GM19023 (cell line): ENCODE results near the gene STAT1.
A peak's percentile ranks its signal among the peaks of the same experiment; 100 is the strongest.

ENCODE experiments used
- ATAC-seq: cut with Tn5 transposase; IDR thresholded peaks from one replicate; pipeline ENCODE4 v1.9.1; 2021; ENCODE audit warnings: mild to moderate bottlenecking, moderate library complexity; ENCODE audit not compliant: unreplicated experiment

The STAT1 gene

DNA sequence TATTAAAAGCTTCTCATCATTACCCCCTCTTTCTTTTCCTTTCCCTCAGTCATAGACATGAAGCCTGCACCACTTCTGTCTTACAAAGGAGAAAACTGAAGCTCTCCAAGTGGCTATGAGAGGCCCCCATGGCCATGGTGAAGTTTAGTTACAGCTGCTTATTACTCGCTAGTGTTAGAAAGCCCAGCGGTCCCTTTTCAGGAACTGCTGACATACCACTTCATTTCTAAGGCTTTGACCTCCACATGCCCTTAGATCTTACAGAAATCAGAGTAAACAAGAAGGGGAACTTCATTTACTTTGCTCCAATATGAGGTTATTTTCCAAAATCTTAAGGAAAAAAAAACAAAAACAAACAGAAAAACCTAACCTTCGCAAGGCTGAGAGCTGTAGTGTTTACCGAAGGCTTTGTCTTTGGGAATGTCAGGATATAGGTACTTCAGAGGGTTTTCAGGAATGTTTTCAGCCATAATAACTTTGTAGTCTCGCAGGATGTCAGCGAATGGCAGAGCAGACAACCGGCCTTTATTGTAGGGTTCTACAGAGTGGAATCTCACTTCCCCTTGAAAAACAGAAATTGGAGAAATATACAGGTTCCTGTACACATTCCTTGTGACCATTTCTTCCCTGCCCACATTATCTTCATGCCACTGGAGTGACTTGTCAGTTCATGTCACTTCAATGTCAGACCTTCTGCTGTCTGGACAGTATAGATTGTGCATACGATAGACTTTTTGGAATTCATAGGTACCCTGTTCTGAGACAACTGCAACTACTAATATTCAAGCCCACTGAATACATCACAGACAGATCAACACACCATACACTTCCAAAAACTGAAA lies 18.8 kb upstream of the STAT1 start:
- no peak for ATAC-seq

DNA sequence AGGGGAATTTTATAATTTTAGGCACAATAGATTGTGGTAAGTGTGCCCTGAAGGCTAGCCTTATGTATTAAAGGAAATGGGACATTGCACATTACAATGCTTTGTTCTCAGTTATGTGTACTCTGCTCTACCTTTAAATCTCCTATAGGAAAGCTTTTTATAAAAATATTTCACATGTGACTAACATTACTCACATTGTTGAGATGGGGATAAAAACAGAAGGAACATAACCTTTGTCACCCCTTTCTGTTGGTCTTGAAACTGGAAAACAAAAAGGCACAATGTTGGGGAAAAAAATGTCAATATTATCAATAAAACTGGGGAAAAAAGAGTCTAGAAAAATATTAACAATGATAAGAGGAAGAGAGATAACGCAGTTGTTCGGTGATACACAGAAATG lies 17.3 kb upstream of the STAT1 start:
- ATAC-seq = no peak

DNA sequence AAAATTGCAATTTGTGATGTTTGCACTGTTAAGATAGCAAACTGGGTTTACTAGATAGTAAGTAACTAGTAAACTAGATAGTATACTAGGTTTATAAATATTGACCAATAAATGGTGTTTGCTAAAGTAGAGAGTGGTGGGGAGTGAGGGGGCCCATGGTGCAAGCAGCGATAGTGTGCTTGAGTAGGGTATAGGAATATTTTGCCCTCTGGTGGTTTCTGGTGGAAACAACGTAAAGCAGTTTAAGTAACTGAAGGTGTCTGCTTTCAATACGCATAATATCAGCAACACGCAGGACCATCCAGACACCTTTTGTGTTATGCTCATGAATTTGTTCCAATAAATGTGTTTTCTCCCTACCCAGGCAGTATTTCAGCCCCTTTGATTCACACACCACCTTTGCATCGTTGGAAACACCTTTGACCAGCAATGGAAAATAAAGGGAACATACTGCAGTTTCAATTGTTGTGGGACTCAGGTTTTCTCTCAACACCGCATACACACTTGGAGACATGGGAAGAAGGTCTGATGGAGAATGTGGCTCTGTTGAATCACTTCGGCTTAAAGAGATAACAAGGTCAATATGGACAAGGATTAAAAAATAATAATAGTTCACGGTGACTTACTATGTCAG lies 16.7 kb upstream of the STAT1 start:
- ATAC-seq = peak; percentile 90

DNA sequence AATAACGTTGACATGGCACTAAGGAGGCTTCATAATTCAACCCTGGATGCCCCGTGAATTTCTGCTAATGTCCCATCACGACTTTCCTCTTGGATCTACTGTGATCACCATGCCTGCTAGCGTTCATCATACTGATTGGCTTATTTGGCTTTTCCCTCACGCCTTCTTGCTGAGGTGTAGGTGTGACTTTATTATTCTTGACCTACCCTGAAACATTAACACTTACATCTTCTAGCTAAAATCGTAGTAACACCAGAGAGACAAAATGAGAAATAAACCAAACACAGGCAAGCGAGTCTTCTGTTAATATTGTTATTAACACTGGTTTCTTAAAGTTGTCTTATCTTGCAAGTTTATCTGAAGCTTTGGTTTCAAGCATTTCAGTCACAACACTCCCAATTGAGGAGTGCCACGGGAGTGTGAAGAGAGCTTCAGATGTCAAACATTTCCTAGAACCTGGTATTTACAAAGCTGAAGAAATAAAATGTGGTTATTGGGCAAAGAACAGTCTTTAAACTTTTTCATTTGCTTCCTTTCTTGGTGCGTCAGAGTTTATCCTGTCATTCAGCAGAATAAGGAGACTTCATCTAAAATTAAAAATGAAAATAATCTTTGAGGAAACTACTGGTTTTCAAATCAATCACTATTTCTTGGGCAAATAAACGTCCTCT lies 15.4 kb upstream of the STAT1 start:
- ATAC-seq = no peak

DNA sequence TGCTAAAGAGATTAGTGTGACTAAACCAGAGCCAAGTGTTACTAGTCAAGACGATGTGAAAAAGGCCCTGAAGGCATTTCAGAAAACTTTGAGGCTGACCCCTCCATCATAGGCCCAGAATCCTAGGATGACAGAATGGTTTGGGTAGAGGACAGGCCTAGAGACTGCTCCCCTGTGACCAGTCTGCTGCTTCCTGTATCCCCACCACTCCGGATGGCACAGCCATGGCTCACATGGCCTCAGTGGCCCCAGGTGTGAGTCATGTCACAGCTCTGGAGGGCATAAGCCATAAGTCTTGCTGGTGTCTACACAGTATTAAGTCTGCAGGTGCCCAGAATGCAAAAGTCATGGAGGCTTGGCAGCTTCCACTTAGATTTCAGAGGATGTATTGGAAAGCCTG lies 12.4 kb upstream of the STAT1 start:
- no peak for ATAC-seq

DNA sequence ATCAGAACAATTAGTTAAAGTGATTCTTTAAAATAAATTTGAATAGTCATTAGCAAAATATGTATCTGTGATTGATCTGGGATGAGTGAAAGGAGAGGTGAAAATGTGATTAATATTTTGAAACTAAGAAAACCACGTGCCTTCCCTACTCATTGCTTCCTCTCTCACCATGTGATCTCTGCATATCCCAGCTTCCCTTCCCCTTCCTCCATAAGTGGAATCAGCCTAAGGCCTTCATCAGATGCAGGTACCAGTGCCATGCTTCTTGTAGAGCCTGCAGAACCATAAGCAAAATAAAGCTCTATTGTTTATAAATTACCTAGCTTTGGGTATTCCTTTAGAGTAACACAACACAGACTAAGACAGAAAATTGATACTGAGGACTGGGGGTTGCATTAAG lies 11.2 kb upstream of the STAT1 start:
- ATAC-seq = no peak

DNA sequence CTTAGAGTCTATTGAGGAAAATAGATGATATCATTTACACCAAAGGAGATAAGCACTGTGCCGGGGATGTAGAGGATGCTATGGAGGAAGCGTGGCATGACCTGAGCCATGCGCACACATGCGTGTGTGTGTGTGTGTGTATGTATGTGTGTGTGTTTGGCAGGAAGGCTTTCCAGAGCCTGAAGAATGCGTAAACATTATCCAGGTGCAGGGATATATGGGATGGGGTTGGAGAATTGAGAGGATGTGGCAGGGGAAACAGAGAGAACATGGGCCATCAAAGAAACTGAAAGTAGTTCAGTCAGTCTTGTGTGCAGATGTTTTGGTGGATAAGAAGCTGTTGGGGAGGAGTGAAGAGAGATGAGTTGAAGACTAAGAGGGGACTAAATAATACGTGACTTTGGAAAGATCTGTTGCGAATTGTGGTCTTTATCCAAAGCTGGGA lies 9.3 kb upstream of the STAT1 start:
- no peak for ATAC-seq

DNA sequence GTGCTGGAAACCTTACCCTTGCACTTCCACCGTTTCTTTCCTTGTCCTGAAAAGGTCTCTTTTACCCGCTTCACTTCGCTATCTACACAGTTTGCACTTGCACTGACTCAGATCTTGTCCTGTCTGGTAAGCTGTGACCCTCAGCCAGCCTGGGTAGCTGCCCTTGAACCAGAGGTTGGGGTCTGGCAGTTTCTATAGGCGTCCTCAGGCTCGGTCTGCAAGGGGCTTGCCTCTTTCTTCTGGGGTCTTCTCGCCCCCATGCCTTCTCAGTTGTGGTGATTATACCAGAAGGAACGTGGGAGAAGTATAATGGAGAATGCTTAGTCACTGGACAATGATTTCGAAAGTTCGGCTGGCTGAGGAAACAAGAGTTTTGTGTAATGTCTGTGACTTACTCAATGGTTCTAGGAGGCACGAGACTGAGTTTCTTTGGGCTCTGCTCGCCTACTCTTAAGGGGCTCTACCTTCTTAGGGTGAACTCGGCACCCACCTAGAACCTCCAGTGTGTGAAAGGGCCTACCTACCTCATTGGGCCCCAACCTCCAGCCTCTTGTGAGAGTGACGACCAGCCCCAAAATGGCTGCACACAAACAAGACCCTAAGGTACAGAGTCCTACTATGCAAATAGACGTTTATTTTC lies 6.9 kb upstream of the STAT1 start:
- peak; percentile 19 for ATAC-seq

DNA sequence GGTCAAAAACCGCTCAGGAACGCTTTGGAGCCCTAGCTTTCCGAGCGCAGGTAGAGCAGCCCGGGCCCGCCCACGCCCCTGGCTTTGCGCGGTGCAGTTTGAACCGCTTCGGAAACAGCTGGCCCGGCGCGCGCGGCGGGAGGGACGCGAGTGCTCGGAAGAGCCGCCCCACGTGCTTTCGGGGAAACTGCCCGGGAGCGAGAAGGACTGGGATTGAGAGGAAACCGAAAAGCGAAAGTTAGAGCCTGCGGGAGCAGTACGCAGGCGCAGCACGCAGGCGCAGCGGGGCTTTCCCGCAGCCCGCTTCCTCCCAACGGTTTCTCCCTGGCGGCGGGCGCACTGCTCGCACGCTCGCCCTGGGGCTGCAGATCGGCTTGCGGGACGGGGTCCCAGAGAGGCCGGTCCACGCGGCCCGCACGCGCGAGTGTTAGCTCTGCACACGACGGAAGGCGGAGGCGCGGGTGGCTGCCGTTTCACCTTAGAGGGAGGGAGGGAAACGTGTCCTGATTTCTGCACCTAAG lies 6.3 kb upstream of the STAT1 start:
- ATAC-seq = peak; percentile 71

DNA sequence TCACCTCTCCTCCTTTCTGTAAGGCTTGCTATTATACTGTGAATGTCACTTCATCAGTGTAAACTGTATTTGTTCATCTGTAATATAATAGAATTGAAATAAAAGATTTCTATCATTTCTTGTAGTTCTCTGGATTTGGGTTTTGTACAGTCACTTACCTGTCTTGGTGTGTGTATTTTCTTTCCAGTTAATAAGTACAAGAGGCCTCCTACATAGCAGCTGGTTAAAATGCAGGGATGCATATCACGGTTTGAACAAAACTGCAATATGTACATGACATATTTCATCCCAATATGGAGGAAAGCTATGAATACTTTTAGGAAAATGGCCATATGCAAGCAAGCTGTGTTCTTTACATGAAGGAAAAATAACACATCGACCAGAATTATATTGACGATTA lies 5.4 kb upstream of the STAT1 start:
- ATAC-seq = no peak

DNA sequence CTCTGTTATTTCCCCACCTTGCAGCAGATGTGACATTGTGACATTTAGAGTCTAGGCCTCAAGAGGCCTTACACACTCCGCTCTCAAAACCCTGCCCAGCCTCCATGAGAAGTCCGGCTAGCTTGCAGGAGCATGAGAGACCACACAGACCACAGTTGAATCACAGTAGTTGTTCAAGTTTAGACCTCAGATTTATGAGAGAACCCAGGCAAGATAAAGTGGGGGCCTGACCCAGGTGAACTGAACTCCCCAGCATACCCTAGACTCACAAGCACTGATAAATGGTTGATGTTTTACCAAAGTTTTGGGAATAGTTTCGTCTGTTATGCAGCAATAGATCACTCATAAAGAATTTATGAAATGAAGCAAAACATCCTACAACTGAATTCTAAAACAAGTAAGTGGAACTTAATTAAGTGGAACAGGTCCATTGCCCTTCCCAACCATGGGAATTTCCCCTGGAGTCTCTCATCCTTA lies 4.7 kb upstream of the STAT1 start:
- no peak for ATAC-seq

DNA sequence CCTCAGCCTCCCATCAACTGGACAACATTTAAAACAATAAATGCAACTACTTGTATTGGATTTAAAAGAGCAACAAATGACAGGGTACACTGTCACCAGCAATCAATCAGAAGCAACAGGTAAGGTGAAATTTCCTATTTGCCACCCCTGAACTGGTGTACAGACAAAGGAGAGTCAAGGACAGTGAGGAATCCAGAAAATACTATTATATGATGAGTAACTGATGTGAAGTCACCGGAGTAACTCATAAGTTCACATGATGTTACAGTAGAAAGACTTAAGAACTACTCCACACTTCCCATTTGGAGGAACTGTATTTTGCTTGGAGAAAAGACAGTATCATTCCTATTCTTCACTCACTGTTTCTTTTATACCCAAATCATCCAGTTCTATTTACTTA lies 4.1 kb upstream of the STAT1 start:
- no peak for ATAC-seq

DNA sequence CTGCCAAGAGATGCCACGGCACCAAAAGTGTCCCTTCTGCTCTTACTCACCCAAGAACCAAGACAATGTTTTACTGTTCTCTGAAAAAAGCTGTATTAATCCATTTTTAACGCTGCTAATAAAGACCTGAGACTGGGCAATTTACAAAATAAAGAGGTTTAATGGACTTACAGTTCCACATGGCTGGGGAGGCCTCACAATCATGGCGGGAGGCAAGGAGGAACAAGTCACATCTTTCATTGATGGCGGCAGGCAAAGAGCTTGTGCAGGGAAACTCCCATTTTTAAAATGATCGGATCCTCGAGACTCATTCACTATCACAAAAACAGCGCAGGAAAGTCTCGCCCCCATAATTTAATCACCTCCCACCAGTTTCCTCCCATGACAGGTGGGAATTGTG lies 1.9 kb upstream of the STAT1 start:
- no peak for ATAC-seq

DNA sequence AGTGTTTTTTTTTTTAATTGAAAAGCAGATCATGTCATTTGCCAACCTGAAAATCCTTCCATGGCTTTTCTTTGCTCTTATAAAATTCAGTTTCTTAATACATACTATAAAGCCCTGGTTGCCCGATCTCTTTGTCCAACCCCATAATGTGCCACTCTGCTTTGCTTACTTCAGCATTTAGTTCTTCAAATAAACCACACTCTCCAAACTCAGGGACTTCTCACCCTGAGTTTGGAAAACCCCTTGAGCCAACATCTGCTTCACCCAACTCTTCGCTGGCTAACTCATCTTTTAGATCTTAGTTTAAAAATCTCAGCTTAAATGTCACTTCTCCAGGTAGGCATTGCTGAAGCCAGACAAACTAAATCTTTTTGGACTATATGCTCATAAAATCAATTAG lies 1.3 kb upstream of the STAT1 start:
- no peak for ATAC-seq

DNA sequence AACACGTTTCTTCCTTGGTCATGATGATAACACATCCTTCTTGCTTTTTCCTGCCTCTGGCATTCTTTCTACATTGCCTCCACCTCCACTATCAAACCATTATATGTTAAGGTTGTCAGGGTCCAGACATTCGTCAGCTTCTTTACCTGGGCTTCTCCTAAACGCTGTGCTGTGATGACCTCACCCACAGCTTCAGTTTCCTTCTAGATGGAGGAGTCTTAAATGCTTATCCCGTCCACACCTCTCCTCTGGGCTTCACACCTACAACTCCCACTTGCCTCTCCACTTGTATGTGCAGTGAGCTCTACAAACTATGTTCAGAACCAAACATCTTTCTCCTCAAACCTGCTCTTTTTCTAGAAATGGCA lies 666 bp upstream of the STAT1 start:
- ATAC-seq = peak; percentile 1

DNA sequence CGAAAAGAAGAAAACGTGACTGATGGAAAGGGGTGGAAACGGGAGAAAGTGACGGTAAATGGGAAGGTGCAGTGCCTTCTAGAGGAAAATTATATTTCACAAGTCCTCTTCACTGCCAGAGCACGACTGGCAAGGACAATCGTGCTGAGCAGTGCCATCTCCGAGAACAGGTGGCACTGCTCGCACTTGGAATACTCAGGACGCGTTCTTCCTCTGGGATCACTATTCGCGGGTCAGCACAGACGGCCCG lies 364 bp downstream of the STAT1 start:
- no peak for ATAC-seq

DNA sequence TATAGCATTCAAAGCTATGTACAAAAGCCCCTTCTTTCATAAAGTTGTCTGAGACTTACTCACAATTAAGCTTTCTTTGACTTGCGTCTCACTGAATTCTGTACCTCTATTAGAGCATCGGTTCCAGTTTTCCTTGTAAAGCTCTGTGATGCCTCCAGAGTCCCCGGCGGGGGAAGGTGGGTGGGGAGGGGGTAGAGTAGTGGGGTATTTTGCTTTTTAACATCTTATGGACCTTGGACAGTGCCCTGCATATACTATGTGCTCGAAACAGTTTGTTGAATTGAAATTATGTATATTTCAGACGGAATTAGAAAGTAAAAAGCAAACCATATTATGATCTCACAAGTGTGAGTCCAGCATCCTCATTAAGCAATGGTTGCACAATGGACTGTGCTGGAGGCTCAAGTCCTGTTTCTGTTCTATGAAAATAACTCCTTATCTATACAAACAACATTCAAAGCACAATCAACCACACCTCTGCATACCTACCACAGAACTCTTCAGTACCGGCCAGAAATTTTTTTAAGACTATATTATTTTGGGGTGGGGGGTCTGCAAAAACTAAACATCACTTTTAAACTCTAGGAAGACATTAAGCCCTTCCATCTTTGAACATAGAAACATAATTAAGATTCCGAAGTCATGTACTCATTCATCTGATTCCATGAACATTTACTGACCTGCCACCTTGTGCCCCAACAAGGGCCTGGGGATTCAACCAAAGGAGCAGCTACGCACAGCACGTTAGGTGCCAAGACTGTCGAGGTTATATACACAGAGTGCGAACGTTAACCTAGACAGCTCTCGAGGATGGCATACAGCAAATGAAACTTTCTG lies 908 bp downstream of the STAT1 start:
- no peak for ATAC-seq

DNA sequence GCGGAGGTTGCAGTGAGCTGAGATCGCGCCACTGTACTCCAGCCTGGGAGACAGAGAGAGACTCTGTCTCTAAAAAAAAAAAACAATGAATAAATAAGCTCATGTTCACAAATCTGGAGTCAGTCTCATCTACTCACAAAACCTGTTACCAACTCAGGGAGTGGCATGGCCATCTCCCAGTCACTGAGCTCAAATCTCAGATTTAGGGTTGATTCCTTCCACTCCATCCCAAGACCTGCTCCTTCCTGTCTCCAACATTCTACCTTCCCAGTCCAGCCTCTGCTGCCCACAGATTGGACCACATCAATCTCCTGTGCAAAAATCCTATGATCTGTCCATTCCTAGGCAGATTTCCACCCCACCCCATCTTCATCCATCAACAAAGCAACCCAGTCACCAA lies 1.6 kb downstream of the STAT1 start:
- ATAC-seq = no peak

DNA sequence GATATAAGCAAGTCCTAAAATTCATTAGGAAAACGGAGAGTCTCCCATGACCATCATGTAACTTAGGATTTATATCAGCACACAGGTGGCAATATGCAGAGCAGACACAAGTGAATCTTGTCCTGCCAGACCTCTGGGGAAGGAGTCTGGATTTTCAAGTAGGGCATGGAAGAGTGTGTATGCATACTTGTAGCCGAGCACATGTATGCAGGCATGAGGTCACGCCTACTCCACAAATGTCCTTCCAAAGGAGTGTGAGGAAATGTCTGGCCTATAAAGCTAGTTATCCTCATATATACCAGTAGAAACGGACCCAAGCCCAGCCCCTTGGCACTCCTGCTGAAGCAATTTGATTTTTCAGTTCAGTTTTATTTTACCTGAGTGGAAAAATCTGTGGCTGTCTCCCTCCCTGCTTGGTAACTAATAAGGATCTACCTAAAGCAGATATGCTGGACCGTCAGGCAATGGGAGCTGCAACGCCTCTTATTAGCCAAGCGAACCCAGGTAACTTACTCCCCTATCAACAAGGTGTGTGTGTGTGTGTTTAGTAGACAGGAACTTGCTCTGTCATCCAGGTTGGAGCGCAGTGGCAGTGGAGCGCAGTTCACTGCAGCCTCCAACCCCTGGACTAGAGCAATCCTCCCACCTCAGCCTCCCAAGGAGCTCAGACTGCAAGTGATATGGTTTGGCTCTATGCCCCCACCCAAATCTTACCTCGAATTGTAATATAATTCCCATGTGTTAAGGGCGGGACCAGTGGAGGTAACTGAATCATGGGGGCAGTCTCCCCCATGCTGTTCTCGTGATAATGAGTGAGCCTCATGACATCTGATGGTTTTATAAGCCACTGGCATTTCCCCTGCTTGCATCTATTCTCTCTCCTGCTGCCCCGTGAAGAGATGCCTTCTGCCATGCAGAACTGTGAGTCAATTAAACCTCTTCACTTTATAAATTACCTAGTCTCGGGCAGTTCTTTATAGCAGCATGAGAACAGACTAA lies 2.8 kb downstream of the STAT1 start:
- ATAC-seq = no peak
